GM19455 (cell line): ENCODE results near the gene VPS26A.

Experiments used
- ATAC-seq: cut with Tn5 transposase; IDR thresholded peaks from one replicate; pipeline ENCODE4 v1.9.1; 2021; ENCODE audit not compliant: unreplicated experiment

The VPS26A gene

DNA sequence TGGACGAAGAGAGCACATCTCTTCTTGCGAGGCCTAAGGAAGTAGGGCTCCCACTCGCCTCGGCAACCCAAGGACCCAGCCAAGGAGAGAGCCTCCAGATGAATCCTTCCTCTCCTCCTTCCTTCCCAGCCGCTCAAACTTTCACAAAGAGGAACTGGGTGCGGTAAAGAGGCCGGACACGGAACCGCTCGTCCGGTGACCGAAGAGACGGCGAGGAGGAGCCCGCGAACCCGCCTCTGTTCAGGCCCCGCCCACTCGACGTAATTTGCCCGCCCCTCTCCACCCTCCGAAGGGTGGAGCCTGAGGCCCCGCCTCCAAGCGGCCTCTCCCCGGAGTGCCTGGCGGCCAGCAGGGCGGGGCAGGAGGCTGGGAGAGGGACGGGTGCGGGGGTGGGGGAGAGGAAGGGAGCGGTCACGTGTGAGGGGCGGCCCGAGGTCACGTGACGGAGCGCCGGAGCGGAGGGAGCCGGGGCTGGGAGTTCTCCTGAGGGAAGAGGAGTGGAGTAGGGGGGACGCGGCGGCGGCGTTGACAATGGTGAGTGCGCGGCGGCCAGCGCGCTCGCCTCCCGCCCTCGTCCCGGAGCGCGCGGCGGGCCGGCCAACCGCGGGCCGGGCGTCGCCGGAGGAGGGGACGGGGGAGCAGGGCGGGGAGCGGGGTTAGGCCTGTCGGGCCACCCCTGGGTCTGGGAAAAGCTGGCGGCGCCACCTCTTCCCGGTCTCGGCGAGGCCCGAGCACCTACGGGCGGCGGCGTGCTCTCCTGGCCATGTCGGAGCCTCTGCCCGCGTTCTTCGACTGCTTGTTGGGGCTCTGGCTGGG, at the start of gene VPS26A:
TSS of gene VPS26A (plus strand) at position 432 of the 816 bp plus-strand sequence. CDS start at position 532, 100 bp downstream.
- peak; percentile 84 for ATAC-seq

DNA sequence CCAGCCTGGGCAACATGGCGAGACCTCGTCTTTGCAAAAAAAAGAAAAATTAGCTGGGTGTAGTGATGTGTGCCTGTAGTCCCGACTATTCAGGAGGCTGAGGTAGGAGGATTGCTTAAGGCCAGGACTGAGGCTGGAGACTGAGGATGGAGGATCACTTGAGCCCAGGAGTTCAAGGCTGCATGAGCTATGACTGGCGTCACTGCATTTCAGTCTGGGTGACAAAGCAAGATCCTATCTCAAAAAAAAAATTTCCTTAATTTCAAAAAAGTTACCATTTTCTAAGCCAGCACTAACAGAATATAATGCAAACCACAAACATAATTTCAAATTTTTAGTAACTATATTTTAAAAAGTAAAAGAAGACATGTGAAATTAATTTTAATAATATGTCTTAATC, 49.4 kb upstream of the VPS26A start:
- no peak for ATAC-seq

DNA sequence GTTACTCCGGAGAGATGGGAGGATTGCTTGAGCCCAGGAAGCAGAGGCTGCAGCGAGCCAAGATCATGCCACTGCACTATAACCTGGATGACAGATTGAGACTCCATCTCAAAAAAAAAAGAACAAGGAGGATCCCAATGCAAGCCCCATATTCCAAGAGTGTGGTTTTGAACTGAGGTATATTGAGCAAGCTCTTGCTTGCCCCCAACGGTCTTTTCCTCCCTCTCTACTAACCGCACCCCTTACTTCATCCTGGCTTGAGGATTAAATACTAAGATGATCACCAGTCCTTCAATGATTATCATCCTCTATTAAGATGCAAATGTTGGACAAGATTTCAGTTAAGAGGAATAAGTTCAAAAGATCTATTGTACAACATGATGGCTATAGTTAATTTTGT, 48.5 kb upstream of the VPS26A start:
- no peak for ATAC-seq

GRCh38 chr10:69078311-69078710, 45.7 kb upstream of the VPS26A start:
- ATAC-seq, result no peak

DNA sequence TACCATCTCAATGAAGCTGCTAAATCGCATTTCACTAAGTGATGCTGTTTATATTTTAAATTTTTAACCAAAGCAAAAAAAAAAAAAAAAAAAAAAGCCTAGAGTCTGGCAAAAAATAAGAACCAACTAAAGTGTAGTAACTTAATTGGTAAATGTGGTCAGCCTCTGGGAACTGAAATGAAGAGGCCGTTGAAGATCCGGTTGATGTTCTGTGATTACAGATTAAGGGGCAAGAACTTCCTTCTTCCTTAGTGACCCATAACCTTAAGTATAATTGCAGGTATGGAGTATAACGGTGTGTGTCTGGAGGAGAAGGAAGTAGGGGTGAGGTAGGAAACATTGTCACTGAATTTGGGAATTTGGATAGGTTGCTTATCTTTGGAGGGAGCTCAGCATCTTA, 43.8 kb upstream of the VPS26A start:
- ATAC-seq, result no peak

DNA sequence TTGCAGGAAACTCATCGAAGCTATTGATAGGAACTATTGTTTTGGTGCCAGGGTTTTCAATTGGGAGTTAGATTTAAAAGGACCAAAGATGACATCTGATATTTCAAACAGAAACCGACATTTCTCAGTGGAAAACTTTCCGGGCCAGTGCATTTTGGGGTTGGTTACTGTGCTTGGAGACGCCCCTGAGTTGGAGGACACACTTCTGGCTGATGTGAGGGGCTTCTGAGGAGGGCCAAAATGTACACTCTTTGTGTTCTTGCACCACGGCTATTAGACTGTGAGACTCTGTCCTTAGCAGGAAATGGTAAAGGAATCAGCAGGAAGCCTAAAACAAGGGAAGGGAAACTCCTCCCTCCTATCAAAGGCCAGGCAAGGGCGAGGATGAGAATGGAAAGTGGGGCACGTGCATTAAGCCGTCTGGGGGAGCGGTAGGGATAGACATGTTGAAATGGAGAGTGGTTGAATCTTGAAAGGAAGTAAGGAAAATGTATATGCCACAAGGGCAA, 37.9 kb upstream of the VPS26A start:
- no peak for ATAC-seq

DNA sequence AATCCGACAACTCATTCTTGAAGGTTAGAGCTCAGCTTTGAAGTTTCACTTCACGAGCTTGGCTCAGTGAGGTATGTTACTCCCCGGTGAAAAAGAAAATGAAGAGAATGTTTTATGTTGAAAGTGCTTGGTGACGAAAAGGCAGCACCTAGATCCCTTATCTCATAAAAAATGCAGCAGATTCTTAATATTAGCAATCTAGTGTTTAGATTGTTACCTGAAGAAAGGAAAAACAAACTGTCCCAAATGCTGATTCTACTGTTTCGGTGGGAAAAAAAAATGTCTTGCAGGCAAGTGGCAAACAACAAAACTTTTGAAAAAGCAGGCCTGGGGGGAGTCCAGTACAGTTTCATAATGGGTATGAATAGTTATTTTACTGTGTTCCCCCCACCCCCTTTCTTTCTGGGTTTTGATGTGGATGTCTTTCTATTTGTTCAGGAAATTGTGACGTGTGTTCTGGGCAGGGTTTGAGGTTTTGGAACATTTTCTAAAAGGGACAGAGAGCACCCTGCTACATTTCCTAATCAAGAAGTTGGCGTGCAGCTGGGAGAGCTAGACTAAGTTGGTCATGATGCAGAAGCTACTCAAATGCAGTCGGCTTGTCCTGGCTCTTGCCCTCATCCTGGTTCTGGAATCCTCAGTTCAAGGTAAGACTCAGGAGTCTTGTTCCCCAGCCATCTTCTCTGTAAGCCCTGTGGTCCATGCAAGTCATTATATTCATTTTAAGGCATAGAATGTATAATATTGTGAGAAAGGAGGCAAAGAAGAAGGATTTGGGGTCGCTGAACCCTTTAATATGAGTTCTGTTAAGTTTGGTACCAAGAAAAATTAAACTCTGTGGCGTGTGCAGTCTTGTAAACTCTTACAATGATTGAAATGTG, 36.1 kb upstream of the VPS26A start, which contains the start of gene SRGN:
TSS of gene SRGN (plus strand) at position 514 of the 881 bp plus-strand sequence. CDS start at position 569, 55 bp downstream.
- ATAC-seq, result peak; percentile 57

DNA sequence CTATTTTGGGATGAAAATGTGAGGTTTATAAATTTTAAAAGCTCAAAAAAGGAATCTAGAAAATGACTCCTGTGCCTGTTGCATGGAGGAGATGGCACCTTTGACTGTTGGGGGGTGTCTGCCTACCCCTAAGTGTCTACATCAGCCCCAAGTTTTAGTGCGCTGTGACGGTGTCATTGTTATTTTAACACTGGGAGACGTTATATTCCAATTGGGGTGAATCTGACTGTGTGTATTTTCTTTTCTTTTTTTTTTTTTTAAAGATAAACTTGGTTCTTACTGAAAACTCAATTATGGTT, 35.6 kb upstream of the VPS26A start:
- no peak for ATAC-seq

DNA sequence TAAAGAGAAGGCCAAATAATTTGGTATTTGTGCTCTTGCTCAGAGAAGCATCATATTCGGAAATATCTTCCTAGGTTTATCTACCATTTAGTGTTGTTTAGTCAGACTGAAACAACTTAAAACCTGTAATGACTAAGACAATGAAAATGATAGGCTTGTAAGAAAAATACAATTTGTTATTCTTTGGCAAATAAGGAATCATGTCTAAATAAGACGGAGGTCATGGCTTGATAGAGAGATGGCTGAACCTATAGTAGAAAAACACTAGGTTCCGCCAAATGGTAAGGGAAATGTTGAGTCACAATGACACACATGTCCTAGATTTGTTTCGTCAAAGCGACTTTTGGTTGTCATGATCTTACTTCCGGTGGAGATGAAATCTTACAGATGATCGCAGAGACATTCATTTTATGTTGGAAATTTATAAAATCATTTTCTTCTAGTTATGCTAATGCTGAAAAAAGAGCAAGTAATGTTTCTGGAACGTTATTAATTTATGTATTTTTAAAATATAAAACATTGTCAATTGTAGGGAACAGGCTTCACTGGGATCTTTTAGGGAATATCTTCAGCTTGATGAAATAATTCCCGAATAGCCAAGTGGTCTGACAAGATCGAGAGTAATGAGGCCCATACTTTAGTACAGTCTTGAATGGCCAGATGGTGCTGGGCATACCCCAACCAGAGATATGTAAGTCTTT, 35.0 kb upstream of the VPS26A start:
- no peak for ATAC-seq

DNA sequence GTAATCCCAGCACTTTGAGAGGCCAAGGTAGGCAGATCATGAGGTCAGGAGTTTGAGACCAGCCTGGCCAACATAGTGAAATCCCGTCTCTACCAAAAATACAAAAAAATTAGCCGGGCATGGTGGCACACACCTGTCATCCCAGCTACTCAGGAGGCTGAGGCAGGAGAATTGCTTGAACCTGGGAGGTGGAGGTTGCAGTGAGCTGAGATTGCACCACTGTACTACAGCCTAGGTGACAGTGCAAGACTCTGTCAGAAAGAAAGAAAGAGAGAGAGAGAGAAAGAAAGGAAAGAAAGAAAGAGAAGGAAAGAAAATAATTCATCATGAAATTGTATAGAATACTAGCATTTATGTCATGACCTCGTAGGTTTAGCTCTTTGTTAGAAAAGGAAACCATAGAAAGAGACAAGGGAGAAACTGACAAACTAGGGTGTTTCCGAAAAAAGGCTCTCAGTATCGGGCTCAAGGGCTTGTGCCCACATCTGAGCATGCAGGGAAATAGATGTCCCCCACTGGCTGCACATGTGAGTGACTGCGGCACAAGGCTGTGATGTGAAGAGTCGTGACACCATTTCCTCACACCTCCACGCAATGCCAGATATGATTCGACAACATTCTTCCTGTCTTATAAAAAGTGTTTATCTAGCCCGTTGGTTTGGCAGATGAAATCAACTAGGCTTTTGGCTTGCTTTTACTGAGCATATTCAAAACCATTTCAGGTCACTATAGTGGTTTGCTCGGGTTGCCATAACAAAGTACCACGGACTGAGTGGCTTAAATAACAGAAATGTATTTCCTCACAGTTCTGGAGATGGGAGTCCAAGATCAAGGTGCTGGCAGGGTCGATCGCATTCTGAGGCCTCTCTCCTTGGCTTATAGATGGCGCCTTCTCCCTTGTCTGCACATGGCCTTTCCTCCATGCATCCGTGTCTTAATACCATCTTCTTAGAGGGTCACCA, 34.1 kb upstream of the VPS26A start:
- ATAC-seq, result peak; percentile 36

DNA sequence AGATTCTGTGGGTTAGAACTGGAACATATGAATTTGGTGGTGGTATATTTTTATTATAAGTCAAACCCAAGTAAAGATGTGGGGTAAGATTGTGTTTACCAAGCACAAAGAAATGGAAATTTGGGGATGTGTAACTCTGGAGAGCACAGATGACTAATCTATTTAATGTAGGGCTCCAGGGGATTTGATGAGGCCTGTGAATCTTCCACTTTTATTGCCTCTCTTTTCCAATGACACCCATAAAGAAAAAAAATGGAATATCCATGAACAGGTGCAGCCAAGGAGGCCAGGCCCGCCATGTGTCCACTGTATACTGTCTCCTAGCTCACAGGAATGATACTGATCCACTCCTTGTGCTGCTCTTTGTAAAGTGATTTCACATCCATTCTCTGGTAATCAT, 33.3 kb upstream of the VPS26A start:
- no peak for ATAC-seq

GRCh38 chr10:69091143-69091651, 32.8 kb upstream of the VPS26A start:
- no peak for ATAC-seq

DNA sequence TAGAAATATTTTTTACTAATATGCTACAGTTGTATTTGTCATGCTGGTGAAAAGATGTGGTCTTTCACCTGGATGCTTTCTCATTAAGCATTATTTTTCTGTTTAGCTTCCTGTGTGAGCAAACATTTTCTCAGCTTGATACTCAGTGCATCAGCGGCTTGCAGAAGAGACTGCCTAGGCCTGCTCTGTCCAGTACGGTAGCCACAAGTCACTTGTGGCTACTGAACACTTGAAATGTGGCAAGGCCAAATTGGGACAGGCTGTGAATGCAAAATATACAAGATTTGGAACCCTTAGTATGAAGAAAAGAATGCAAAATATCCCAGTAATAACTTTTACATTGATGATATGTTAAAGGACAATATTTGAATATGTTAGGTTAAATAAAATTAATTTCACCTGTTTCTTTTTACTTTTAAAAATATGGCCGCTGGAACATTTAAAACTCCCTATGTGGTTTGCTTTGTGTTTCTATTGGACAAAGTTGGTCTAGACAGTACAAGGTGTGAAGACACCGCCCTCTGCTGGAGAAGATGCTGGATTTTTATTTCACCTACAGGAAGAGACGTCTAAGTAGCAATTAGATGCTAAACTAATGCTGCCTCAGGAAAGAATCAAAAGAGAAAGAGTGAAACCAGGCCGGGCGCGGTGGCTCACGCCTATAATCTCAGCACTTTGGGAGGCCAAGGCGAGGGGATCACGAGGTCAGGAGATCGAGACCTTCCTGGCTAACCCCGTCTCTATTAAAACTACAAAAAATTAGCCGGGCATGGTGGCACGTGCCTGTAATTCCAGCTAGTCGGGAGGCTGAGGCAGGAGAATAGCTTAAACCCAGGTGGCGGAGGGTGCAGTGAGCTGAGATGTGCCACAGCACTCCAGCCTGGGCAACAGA, 30.8 kb upstream of the VPS26A start:
- no peak for ATAC-seq

DNA sequence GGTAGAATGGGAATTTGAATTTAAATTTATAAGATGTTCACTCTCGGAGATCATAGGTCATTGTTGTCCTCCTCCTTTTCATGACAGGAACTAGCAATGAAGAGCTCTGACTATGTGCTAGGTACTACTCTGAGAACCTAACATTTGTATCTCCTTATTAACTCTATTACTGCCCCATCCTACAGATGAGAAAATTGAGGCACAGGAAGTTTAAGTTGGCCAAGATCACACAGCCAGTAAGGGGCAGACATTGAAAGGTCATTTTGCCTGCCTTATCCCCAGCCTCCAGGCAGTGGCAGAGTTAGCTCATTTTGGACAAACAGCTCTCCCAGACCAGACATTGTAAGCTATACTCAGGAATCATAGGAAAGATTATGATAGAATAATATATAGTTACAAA, 30.0 kb upstream of the VPS26A start:
- ATAC-seq, result no peak

- ATAC-seq, result no peak
These were observed 27.9 kb upstream of the VPS26A start for GRCh38 chr10:69096045-69096444.

DNA sequence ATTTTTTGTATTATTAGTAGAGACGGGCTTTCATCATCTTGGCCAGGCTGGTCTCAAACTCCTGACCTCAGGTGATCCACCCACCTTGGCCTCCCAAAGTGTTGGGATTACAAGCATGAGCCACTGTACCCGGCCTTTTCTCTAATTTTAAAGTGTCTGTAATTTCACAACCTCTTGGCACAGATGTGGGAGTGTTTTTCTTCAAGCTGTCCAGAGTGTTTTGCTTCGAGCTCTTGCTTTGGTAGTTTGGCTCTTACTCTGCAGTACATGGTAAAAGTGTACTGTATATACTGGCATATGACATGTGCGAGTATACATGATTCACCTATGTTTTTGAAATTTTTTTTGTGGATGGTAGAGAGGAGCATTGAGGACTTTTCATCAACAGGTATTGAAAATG, 26.2 kb upstream of the VPS26A start:
- ATAC-seq, result no peak

DNA sequence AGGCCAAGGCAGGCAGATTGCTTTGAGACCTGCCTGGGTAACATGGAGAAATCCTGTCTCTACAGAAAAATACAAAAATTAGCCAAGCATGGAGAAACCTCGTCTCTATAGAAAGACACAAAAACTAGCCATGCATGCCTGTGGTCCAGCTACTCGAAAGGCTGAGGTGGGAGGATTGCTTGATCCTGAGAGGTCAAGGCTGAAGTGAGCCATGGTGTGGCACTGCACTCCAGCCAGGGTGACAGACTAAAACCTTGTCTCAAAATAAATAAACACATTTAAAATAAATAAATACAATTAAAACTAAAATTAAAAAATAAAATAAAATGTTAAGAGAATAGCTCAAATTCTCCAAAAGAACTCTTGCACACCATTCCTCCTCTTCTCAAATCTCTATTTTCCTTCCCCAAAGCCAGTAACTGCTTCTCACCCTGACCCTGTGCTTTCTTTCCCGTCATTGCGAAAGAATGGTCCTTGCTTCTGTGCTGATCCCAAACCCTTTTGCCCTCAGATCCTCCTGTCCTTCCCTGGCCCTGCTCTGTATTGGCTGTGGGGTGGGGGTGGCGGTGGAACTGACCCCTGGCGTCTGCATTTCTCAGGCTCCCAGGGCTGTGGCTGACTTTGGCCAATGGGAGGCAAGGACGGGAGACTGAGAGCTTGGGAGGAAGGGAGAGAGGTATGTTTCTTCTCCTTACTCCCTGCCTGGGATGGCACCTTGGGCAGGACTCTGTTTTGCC, 23.7 kb upstream of the VPS26A start:
- ATAC-seq, result no peak

DNA sequence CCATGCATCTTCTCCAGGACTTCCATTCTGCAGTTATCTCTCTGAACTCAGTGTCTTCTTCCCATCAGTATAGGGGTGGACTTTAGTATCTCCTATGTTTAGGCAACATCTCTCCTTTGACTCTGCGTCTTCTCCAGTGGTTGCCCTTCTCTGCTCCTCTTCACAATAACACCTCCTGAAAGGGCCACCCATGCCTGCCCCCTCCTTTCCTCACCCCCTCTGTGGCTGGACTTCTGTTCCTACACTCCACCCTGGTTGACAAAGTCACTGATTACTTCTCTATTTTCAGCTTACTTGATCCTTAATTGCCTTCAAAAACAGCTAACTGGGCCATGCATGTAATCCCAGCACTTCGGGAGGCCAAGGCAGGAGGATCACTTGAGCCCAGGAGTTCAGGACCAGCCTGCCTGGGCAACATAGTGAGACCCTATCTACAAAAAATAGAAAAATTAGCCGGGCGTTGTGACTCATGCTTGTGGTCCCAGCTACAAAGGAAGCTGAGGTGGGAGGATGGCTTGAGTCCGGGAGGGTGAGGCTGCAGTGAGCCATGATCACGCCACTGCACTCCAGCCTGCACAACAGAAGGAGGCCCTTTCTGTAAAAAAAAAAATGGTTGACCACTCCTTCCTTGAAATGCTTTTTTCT, 22.4 kb upstream of the VPS26A start:
- no peak for ATAC-seq
